Ovary (tissue), 3 donors: ENCODE measurements around the gene ERCC6L2.

Experiments used
- POLR2A ChIP-seq: fragments of 450-650 bp; IDR thresholded peaks from one replicate; pipeline ENCODE4 v1.6.1; 2017; ENCODE audit warnings: antibody characterized with exemption, mild to moderate bottlenecking, moderate library complexity
- TF ChIP-seq, protein P1 (sequence below), 3 donors: fragments of 450-650 bp in 2 of 3; fragments of 200-600 bp in 1 of 3; IDR thresholded peaks; one replicate each; pipeline versions ENCODE4 v1.5.1 to v1.8.0; 2016 to 2022; ENCODE audit warnings: antibody characterized with exemption in 3 of 3, mild to moderate bottlenecking in 1 of 3
- donor health status: DM: no; HTN: no; CAD: no.

DNA sequence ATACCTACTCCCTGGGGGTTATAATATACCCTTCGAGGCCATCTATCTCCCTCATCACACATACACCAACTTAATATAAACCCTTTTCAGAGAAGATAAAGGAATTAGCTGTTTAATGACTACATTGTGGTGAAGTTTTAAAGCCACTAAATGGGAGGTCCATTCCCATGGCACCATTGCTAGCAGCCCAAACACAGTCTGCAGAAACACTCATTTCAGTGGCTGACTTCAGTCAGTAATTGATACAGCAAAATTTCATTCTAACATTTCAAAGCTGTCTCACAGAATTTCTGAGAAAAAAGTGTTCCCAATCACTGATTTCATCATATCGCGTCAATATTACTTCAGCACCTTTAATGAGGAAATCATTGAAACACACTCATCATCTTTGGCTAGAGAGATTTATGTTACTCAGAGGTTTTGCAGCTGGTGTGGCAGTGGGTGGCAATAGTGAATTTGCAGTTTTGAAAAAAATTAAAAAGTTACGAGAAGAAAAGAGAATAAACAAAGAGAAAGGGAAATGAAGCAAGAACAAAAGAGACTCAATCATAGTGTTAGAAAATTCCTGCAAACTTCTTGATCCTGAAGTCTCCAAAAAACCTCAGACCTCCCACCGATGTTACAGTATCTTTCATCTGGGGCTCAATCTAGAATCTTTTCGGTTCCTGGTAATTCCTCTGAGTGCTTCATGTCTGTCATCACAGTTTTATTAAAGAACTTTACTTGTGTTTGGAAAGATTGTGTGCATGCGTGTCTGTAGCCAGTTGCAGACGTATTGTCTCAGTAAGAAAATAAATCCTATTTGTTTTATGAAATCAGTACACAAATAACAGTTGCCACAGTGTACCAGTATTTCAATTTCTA lies 105.0 kb downstream of the ERCC6L2 start:
- TF ChIP-seq, protein P1, sequence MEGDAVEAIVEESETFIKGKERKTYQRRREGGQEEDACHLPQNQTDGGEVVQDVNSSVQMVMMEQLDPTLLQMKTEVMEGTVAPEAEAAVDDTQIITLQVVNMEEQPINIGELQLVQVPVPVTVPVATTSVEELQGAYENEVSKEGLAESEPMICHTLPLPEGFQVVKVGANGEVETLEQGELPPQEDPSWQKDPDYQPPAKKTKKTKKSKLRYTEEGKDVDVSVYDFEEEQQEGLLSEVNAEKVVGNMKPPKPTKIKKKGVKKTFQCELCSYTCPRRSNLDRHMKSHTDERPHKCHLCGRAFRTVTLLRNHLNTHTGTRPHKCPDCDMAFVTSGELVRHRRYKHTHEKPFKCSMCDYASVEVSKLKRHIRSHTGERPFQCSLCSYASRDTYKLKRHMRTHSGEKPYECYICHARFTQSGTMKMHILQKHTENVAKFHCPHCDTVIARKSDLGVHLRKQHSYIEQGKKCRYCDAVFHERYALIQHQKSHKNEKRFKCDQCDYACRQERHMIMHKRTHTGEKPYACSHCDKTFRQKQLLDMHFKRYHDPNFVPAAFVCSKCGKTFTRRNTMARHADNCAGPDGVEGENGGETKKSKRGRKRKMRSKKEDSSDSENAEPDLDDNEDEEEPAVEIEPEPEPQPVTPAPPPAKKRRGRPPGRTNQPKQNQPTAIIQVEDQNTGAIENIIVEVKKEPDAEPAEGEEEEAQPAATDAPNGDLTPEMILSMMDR (IDR thresholded peaks at IDR 0.05), result no peak
- TF ChIP-seq POLR2A, result no peak
